Aorta (tissue), 5 donors: ENCODE data around the gene VAV3. TPM values are rescaled to one million over a fixed set of nuclear protein-coding genes. Genes with fewer than 3 reads are reported as not detected.

Source experiments
- ATAC-seq: fragments of 200-7000 bp; cut with Tn5 transposase; one replicate; pipeline ENCODE4 v1.9.1; 2022; ENCODE audit warnings: moderate library complexity; ENCODE audit not compliant: low FRiP score
- DNase-seq, 2 donors: peaks; one replicate each; pipeline ENCODE4 v3.0.0-alpha.2; 2020
- H3K27ac ChIP-seq, 2 donors: one replicate each; pipeline ENCODE4 v1.5.1; 2013; ENCODE audit warnings: low read length in 2 of 2, mild to moderate bottlenecking in 2 of 2, moderate library complexity in 2 of 2, control low read depth in 1 of 2, inconsistent platforms in 1 of 2, low read depth in 1 of 2
- H3K27me3 ChIP-seq, 2 donors: one replicate each; pipeline ENCODE4 v1.6.1; 2013; ENCODE audit warnings: control low read depth in 1 of 2, low read length in 1 of 2, mild to moderate bottlenecking in 1 of 2, moderate library complexity in 1 of 2; ENCODE audit not compliant: insufficient read depth in 2 of 2, control insufficient read depth in 1 of 2
- H3K36me3 ChIP-seq, 2 donors: one replicate each; pipeline ENCODE4 v1.6.1; 2013; ENCODE audit warnings: control low read depth in 1 of 2, low read length in 1 of 2, mild to moderate bottlenecking in 1 of 2; ENCODE audit not compliant: insufficient read depth in 2 of 2, control insufficient read depth in 1 of 2
- H3K4me1 ChIP-seq, 2 donors: one replicate each; pipeline ENCODE4 v1.6.1; 2013; ENCODE audit warnings: low read length in 2 of 2, control low read depth in 1 of 2, mild to moderate bottlenecking in 1 of 2, moderate library complexity in 1 of 2; ENCODE audit not compliant: insufficient read depth in 2 of 2, control insufficient read depth in 1 of 2
- H3K4me3 ChIP-seq, 2 donors: one replicate each; pipeline ENCODE4 v1.5.1; 2013; ENCODE audit warnings: low read length in 2 of 2, control low read depth in 1 of 2, mild to moderate bottlenecking in 1 of 2
- H3K9me3 ChIP-seq: one replicate; pipeline ENCODE4 v1.6.1; 2013; ENCODE audit warnings: mild to moderate bottlenecking, low read length; ENCODE audit not compliant: control insufficient read depth
- WGBS, 2 donors: extraction: QIAGEN DNeasy Blood & Tissue Kit; methylation state at CpG; one replicate each; pipeline ENCODE4 v1.1.7; 2013; 5-methylcytosine and 5-hydroxymethylcytosine counted together
- intact Hi-C, 2 donors: fragments of 100-400 bp; cut with DNase I; formaldehyde crosslinking; loops; one replicate each; pipeline versions ENCODE4 v1.14.2 to v1.15.0; 2022
- polyA plus RNA-seq, 2 donors: library from polyadenylated mRNA; stranded (reverse); fragments of 200-250 nt; gene quantifications; one replicate each; pipeline ENCODE4 v1.2.3, GENCODE V29; 2013
- total RNA-seq, 2 donors: library from RNA; stranded (reverse); fragmentation: NEBNext Ultra II Directional; extraction: Animal tissue kit (Norgen Biotek cat#: 25700); gene quantifications; one replicate each; pipeline ENCODE4 v1.2.1, GENCODE V29; 2021
- donor health status: healthy with polysubstance abuse.
- donor health status: Bipolar disorder and iron deficiency.
- donor health status: DM: no; HTN: no; CAD: no.
- donor health status: DM: no; HTN: no; CAD: no.
- donor health status: DM: yes; HTN: yes; CAD: no.

The VAV3 gene
- total and polyA plus RNA-seq, 4 donors, result 0.33 to 8.8 (median 4.7) TPM

- Histone ChIP-seq H3K4me3 (no peak overlapping the region), H3K4me1 (no peaks in the 10 kb centered on the region), H3K27me3 (peaks cover 0 to 5% of the 10 kb centered on the region in 2 donors), H3K9me3 (peaks cover 3% of the 10 kb centered on the region), H3K27ac (no peak overlapping the region), H3K36me3 (no peaks in the 10 kb centered on the region)
- ATAC-seq (no peak), DNase-seq (no peak)
- WGBS, 2 donors, result 67 to 68% methylated on average over 2 of the region's 2 CpGs
- intact Hi-C loops, result no loop called here
Observed at GRCh38 chr1:107817935-107818334, 147.0 kb downstream of the VAV3 start.

DNA sequence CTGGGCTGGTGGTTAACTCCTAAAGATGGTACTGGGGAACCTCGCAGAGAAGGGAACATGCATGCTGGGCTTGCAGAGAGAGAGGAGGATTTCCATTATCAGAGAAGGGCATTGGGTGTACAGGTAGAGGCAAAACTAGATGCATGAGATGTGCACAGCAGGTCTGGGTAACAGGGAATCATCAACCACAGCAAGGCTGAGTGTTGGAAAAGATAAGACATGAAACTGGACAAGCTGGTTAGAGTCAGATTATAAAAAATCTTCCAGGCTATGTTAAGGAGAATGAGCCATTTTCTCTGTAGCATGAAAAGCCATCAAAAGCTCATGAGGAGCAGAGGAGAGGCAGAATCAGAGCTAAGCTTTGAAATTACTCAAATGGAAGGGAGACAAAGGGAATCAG, 147.8 kb downstream of the VAV3 start:
- Histone ChIP-seq H3K36me3 (no peaks in the 10 kb centered on the region), H3K27ac (no peak overlapping the region), H3K9me3 (peaks cover 3% of the 10 kb centered on the region), H3K4me3 (no peak overlapping the region), H3K4me1 (no peaks in the 10 kb centered on the region), H3K27me3 (peaks cover 0 to 5% of the 10 kb centered on the region in 2 donors)
- no peak for ATAC-seq
- 94 to 95% methylated on average over 1 of the region's 1 CpG for WGBS, 2 donors
- intact Hi-C loops, result no loop called here
- no peak for DNase-seq

- DNase-seq (no peak), ATAC-seq (no peak)
- Histone ChIP-seq H3K4me1 (no peaks in the 10 kb centered on the region), H3K4me3 (no peak overlapping the region), H3K27ac (no peak overlapping the region), H3K9me3 (peaks cover 3% of the 10 kb centered on the region), H3K36me3 (no peaks in the 10 kb centered on the region), H3K27me3 (peaks cover 0 to 3% of the 10 kb centered on the region in 2 donors)
- WGBS, 2 donors, result 98 to 100% methylated on average over 2 of the region's 2 CpGs
- intact Hi-C loops, result no loop called here
Observed at GRCh38 chr1:107810291-107810951, 154.6 kb downstream of the VAV3 start.

DNA sequence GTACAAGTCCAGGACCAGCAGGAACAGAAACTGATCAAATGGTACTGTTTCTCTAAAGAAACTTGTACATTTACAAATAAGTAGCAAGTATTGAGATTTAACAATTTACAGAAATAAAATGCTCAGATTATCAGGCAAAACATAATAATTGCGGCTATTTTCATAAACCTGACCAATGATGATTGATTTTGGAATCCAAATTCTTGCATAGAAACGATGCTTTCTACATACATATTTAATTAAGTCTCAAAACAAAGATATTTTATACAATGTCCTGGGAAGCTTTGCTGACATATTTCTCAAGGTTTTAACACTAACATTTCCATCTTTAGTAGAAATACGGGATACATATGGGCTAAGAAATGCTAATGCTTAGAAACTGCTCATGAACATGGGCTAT, 157.1 kb downstream of the VAV3 start:
- DNase-seq (no peak), ATAC-seq (no peak)
- Histone ChIP-seq H3K27ac (no peak overlapping the region), H3K36me3 (no peaks in the 10 kb centered on the region), H3K4me1 (no peaks in the 10 kb centered on the region), H3K4me3 (no peak overlapping the region), H3K27me3 (peaks cover 0 to 1% of the 10 kb centered on the region in 2 donors), H3K9me3 (peaks cover 1% of the 10 kb centered on the region)
- intact Hi-C loops, result no loop called here
- WGBS, 2 donors, result 57 to 75% methylated on average over 3 of the region's 3 CpGs

DNA sequence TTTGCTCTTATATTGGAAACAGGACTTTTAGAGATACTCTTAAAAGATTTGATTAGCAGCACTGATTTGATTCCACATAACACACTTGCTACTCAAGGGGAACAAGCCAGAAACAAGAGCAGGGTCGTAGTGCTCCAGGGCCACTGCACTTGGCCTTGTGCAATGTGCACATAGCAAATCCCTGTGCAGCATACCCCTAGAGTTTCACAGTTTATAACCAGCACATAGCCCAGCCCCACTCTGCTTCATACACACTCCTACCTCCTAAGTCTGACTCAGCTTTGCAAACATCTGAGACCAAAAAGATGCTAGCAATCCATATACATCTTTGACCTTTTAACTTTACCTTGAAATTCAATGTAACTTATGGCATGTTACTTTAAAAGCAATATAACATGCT, 157.6 kb downstream of the VAV3 start:
- WGBS, 2 donors, result 66% methylated on average over 1 of the region's 1 CpG
- intact Hi-C loops, result no loop called here
- Histone ChIP-seq H3K4me3 (no peak overlapping the region), H3K27me3 (peaks cover 0 to 1% of the 10 kb centered on the region in 2 donors), H3K27ac (no peak overlapping the region), H3K9me3 (peaks cover 1% of the 10 kb centered on the region), H3K4me1 (no peaks in the 10 kb centered on the region), H3K36me3 (no peaks in the 10 kb centered on the region)
- no peak for ATAC-seq
- DNase-seq, result no peak

DNA sequence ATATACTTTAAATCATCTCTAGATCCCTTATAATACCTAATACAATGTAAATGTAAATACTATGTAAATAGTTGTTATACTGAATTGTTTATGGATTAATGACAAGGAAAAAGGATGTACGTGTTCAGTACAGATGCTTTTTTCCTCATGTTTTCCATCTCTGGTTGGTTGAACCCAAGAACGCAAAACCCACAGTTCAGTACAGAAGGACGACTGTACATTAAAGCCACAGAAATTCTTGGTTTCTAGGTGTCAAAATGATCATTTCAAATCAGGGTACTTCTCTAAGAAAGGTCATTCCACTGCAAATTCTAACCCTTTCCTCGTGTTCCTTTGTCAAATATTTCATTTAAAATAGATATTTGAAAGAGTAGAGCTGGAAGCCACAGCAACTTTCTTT, 158.1 kb downstream of the VAV3 start:
- WGBS, 2 donors, result 71 to 80% methylated on average over 4 of the region's 4 CpGs
- intact Hi-C loops, result no loop called here
- no peak overlapping the region for H3K27ac ChIP-seq
- H3K9me3 ChIP-seq, result peaks cover 1% of the 10 kb centered on the region
- no peak overlapping the region for H3K4me3 ChIP-seq
- no peaks in the 10 kb centered on the region for H3K36me3 ChIP-seq
- peaks cover 0 to 1% of the 10 kb centered on the region in 2 donors for H3K27me3 ChIP-seq
- no peaks in the 10 kb centered on the region for H3K4me1 ChIP-seq
- DNase-seq (no peak), ATAC-seq (no peak)

DNA sequence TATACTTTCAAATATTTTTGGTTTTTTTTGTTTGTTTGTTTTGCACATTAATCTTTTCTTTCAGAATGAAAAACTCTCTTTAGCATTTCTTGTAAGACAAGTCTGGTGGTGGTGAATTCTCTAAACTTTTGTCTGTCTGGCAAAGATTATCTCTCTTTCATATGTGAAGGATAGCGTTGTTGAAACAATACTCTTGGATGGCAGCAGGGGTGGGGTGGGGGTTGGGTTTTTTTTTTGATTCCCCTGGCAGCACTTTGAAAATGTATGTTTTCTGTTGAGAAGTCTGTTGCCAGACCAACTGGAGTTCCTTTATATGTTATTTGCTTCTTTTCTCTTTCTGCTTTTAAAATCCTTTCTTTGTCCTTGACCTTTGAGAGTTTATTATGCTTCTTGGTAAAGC, 160.2 kb downstream of the VAV3 start:
- H3K27me3 ChIP-seq, result peaks cover 0 to 1% of the 10 kb centered on the region in 2 donors
- 28 to 33% methylated on average over 1 of the region's 1 CpG for WGBS, 2 donors
- no peak for ATAC-seq
- DNase-seq, result no peak
- no peak overlapping the region for H3K4me3 ChIP-seq
- H3K4me1 ChIP-seq, result no peaks in the 10 kb centered on the region
- no peaks in the 10 kb centered on the region for H3K36me3 ChIP-seq
- H3K27ac ChIP-seq, result no peak overlapping the region
- intact Hi-C loops, result no loop called here
- peaks cover 1% of the 10 kb centered on the region for H3K9me3 ChIP-seq

DNA sequence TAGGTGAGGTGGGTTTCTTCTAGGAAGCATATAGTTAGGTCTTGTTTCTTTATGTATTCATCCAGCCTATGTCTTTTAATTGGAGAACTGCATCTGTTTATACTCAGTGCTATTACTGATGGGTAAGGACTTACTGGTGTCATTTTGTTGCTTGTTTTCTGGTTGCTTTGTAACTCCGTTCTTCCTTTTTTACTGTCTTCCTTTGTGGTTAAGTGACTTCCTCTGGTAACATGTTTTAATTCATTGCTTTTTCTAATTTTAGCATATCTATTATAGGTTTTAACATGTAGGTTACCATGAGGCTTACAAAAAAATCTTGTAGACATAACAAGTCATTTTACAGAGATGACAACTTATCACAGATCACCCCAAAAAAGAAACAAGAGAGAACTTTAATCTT, 160.8 kb downstream of the VAV3 start:
- Histone ChIP-seq H3K27me3 (peaks cover 0 to 1% of the 10 kb centered on the region in 2 donors), H3K27ac (no peak overlapping the region), H3K9me3 (peaks cover 1% of the 10 kb centered on the region), H3K4me3 (no peak overlapping the region), H3K4me1 (no peaks in the 10 kb centered on the region), H3K36me3 (no peaks in the 10 kb centered on the region)
- 53 to 59% methylated on average over 1 of the region's 1 CpG for WGBS, 2 donors
- no peak for DNase-seq
- intact Hi-C loops, result no loop called here
- no peak for ATAC-seq

DNA sequence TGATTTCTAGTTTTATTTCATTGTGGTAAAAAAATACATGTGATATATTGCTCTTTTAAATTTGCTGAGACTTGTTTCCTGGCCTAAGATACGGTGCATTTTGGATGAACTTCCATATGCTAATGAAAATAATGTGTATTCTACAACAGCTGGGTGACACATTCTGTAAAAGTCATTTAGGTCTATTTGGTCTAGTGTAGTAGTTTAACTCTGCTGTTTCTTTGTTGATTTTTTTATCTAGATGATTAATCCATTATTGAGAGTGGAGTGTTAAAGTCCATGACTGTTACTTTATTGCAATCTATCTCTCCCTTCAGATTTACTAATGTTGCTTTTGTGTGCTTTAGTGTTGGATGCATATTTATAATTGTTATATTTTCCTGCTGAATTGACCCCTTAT, 161.4 kb downstream of the VAV3 start:
- Histone ChIP-seq H3K27ac (no peak overlapping the region), H3K4me1 (no peaks in the 10 kb centered on the region), H3K9me3 (peaks cover 1% of the 10 kb centered on the region), H3K4me3 (no peak overlapping the region), H3K27me3 (peaks cover 0 to 1% of the 10 kb centered on the region in 2 donors), H3K36me3 (no peaks in the 10 kb centered on the region)
- WGBS, 2 donors, result 22 to 29% methylated on average over 1 of the region's 1 CpG
- no peak for ATAC-seq
- intact Hi-C loops, result no loop called here
- DNase-seq, result no peak
